Kidney epithelial cell (primary cell): ENCODE measurements around the gene PTPA. TPM values are rescaled to one million over a fixed set of nuclear protein-coding genes. Genes with fewer than 3 reads are reported as not detected.
"Not testable (repeated sequence)": the region's sequence is repeated elsewhere in the genome, so short reads cannot be mapped to it uniquely, and the experiment has no call there.

Experiments used
- DNase-seq: peaks from one replicate; pipeline ENCODE4 v3.0.0-alpha.2; 2010; ENCODE audit warnings: low read depth
- H3K27me3 ChIP-seq: 2 replicates; pipeline ENCODE4 v1.6.0; 2011; ENCODE audit warnings: low read length; ENCODE audit not compliant: control insufficient read depth, insufficient read depth
- H3K36me3 ChIP-seq: 2 replicates; pipeline ENCODE4 v1.5.1; 2011; ENCODE audit warnings: low read length; ENCODE audit not compliant: control insufficient read depth, insufficient read depth
- H3K4me3 ChIP-seq: 2 replicates; pipeline ENCODE4 v1.5.1; 2011; ENCODE audit warnings: low read depth, mild to moderate bottlenecking, control low read depth, low read length
- total RNA-seq: library from RNA; depleted of rRNA; stranded (reverse); fragments of >200 nt; gene quantifications from 2 replicates; pipeline ENCODE4 v1.2.3, GENCODE V29; 2015
- TF ChIP-seq, protein P1 (sequence below): IDR thresholded peaks from 2 replicates; pipeline ENCODE4 v1.5.1; 2011; ENCODE audit warnings: mild to moderate bottlenecking, moderate library complexity, low read length, control low read depth, inconsistent platforms; ENCODE audit not compliant: insufficient read depth, poor library complexity, severe bottlenecking

The PTPA gene
- total RNA-seq, 1 donor from 2014 or later = 167 TPM

- Histone ChIP-seq H3K4me3 (peak overlapping the region; percentile 85), H3K36me3 (peaks cover 1% of the 10 kb centered on the region), H3K27me3 (no peaks in the 10 kb centered on the region)
- TF ChIP-seq, protein P1, sequence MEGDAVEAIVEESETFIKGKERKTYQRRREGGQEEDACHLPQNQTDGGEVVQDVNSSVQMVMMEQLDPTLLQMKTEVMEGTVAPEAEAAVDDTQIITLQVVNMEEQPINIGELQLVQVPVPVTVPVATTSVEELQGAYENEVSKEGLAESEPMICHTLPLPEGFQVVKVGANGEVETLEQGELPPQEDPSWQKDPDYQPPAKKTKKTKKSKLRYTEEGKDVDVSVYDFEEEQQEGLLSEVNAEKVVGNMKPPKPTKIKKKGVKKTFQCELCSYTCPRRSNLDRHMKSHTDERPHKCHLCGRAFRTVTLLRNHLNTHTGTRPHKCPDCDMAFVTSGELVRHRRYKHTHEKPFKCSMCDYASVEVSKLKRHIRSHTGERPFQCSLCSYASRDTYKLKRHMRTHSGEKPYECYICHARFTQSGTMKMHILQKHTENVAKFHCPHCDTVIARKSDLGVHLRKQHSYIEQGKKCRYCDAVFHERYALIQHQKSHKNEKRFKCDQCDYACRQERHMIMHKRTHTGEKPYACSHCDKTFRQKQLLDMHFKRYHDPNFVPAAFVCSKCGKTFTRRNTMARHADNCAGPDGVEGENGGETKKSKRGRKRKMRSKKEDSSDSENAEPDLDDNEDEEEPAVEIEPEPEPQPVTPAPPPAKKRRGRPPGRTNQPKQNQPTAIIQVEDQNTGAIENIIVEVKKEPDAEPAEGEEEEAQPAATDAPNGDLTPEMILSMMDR = no peak
- DNase-seq = no peak
Measured at GRCh38 chr9:129109537-129109903, 1.7 kb upstream of the PTPA start.

GRCh38 chr9:129109952-129110739 lies 1.1 kb upstream of the PTPA start:
- peak overlapping the region; percentile 85 for H3K4me3 ChIP-seq
- no peak for DNase-seq
- no peaks in the 10 kb centered on the region for H3K27me3 ChIP-seq
- TF ChIP-seq, protein P1 = no peak
- H3K36me3 ChIP-seq = peaks cover 1% of the 10 kb centered on the region

DNA sequence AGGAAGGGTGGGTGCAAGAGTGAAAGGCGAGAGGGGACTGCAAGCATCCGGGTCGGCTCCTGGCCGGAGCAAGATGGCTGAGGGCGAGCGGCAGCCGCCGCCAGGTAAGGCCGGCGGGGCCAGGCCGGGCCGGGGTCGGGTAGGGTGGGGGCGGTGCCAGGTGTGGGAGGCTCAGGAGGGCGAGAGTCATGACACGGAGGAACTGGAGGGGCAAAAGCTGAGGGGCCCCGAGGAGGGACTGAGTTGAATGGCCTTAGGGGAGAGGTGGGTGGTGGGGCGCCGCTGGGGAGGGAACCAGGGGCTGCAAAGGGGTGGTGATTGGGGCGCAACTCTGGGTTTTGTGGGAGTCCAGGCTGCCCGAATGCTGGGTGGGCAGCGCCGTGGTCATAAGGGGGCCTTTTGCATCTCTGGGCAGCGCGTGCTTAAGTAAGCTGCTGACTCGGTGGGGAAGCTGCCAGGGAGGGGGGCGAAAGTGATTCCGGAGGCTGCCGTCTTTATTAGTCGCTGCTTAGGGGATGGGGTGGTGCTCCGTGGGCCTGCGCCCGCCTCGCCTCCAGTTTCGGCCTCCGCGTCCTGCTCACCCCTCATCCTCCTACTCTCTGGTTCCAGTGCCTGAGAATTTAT lies 425 bp downstream of the PTPA start:
- Histone ChIP-seq H3K4me3 (peak overlapping the region; percentile 90), H3K36me3 (no peaks in the 10 kb centered on the region), H3K27me3 (no peaks in the 10 kb centered on the region)
- TF ChIP-seq, protein P1 = no peak
- no peak for DNase-seq

DNA sequence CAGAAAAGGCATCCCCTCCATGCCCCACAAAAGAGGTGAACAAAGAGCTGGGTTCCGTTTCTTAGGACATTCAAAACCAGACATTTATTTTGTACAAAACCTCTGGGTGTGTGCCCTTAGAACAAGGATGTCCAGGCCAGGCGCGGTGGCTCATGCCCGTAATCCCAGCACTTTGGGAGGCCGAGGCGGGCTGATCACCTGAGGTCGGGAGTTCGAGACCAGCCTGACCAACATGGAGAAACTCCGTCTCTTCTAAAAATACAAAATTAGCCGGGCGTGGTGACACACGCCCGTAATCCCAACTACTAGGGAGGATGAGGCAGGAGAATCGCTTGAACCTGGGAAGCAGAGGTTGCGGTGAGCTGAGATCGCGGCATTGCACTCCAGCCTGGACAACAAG lies 1.3 kb downstream of the PTPA start:
- H3K27me3 ChIP-seq, H3K36me3 ChIP-seq, DNase-seq: not testable (repeated sequence)
- H3K4me3 ChIP-seq = peak overlapping the region; percentile 90

DNA sequence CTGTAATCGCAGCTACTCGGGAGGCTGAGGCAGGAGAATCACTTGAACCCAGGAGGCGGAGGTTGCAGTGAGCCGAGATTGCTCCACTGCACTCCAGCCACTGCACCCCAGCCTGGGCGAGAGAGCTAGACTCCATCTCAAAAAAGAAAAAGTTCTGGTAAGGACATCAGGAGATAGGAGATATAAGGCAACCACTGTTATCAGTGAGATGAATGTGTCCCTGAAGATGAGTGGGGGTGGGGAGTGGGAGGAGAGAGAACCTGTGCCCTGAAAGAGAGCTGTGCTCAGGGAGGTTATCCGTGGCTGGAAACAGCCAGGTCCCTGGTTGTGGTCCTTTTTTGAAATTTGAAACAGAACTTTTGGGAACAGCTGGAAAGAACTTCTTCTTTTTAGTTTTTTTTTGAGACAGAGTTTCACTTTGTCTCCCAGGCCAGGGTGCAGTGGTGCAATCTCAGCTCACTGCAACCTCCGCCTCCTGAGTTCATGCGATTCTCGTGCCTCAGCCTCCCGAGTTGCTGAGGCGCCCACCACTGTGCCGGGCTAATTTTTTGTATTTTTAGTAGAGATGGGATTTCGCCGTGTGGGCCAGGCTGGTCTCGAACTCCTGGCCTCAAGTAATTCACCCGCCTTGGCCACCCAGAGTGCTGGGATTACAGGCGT lies 2.6 kb downstream of the PTPA start:
- no peak for DNase-seq
- Histone ChIP-seq H3K36me3 (no peaks in the 10 kb centered on the region), H3K27me3 (no peaks in the 10 kb centered on the region), H3K4me3 (no peak overlapping the region)
- TF ChIP-seq, protein P1 = no peak

- TF ChIP-seq, protein P1 = no peak
- Histone ChIP-seq H3K4me3 (no peak overlapping the region), H3K27me3 (no peaks in the 10 kb centered on the region), H3K36me3 (no peaks in the 10 kb centered on the region)
- no peak for DNase-seq
Measured at GRCh38 chr9:129118799-129119198, 7.6 kb downstream of the PTPA start.
